ENCODE results near the gene ZMYND10. TPM values are rescaled to one million over a fixed set of nuclear protein-coding genes. Genes with fewer than 3 reads are reported as not detected.

ZMYND10 gene
- total RNA-seq, 1 experiment from 2014 or later = 0.74 TPM

GRCh38 chr3:50340448-50341329, 4.8 kb downstream of the ZMYND10 start, which contains the start of gene RASSF1 (continued):
- TF ChIP-seq RELA (CRISPR knock-in tag; IDR thresholded peaks at IDR 0.05; ENCODE audit: borderline replicate concordance) (0 out of 2 replicates have a peak, but pooled peaks have one; percentile 23), JAZF1 (CRISPR knock-in tag; IDR thresholded peaks at IDR 0.05) (no peak), ZNF532 (CRISPR knock-in tag; IDR thresholded peaks at IDR 0.05; ENCODE audit: borderline replicate concordance) (no peak), ATF3 (CRISPR knock-in tag; conservative IDR thresholded peaks at IDR 0.05) (no peak), ZMAT4 (CRISPR knock-in tag; IDR thresholded peaks at IDR 0.05) (no peak), E2F5 (CRISPR knock-in tag; IDR thresholded peaks at IDR 0.05) (peak; percentile 85; the same call in 1 of the 2 replicates), GTF2I (CRISPR knock-in tag; conservative IDR thresholded peaks at IDR 0.05) (no peak), ARID4B (CRISPR knock-in tag; IDR thresholded peaks at IDR 0.05; ENCODE audit: borderline replicate concordance) (no peak), TP53 (CRISPR knock-in tag; IDR thresholded peaks at IDR 0.05) (peak; percentile 61), TCF7 (CRISPR knock-in tag; IDR thresholded peaks at IDR 0.05; ENCODE audit: low read depth) (peak; percentile 87), SMAD3 (CRISPR knock-in tag; IDR thresholded peaks at IDR 0.05; ENCODE audit: borderline replicate concordance) (0 out of 2 replicates have a peak, but pooled peaks have one; percentile 30), NR3C1 (CRISPR knock-in tag; conservative IDR thresholded peaks at IDR 0.05; ENCODE audit: low read depth) (no peak), USF1 (CRISPR knock-in tag; IDR thresholded peaks at IDR 0.05) (peak; percentile 53; the same call in 1 of the 2 replicates), ATF2 (CRISPR knock-in tag; IDR thresholded peaks at IDR 0.05; ENCODE audit: borderline replicate concordance, low read depth) (no peak), CBFB (CRISPR knock-in tag; IDR thresholded peaks at IDR 0.05; ENCODE audit: low read depth) (no peak), ZNF281 (CRISPR knock-in tag; IDR thresholded peaks at IDR 0.05) (0 out of 2 replicates have a peak, but pooled peaks have one; percentile 19), CREB1 (CRISPR knock-in tag; IDR thresholded peaks at IDR 0.05) (no peak), ZNF263 (CRISPR knock-in tag; IDR thresholded peaks at IDR 0.05; ENCODE audit: low read depth) (peak; percentile 22; the same call in 1 of the 2 replicates), ELF4 (CRISPR knock-in tag; IDR thresholded peaks at IDR 0.05; ENCODE audit: low read depth) (no peak), FOXP1 (CRISPR knock-in tag; IDR thresholded peaks at IDR 0.05; ENCODE audit: borderline replicate concordance) (peak; percentile 76)

All from WTC11 (cell line).